Spleen (tissue), 7 donors: ENCODE results near the gene MFAP3.

Source experiments
- POLR2A ChIP-seq, 3 donors: fragments of 450-650 bp; IDR thresholded peaks; one replicate each; pipeline ENCODE4 v1.5.1; 2017; ENCODE audit warnings: antibody characterized with exemption in 3 of 3, mild to moderate bottlenecking in 1 of 3
- POLR2AphosphoS5 ChIP-seq, 3 donors: sonication (generic); formaldehyde crosslinking; IDR thresholded peaks; one replicate each; pipeline ENCODE4 v1.5.1; 2017; ENCODE audit warnings: antibody characterized with exemption in 3 of 3
- TF ChIP-seq, protein P1 (sequence below), 11 experiments: fragments of 200-600 bp in 7 of 11; fragments of 450-650 bp in 4 of 11; sonication (generic) in 4 of 11; IDR thresholded peaks in 8 of 11; conservative IDR thresholded peaks in 3 of 11; 1 replicate in 7 of 11; 2 replicates in 4 of 11; pipeline versions ENCODE4 v1.4.0 to v1.8.0; 2016 to 2021; ENCODE audit warnings: antibody characterized with exemption in 11 of 11, inconsistent platforms in 4 of 11, mild to moderate bottlenecking in 1 of 11
- donor health status: DM: no; HTN: no; CAD: no; lungs with moderate emphysema.
- donor health status: DM: no; HTN: no; CAD: no.
- donor health status: DM: no; HTN: no; CAD: no.

DNA sequence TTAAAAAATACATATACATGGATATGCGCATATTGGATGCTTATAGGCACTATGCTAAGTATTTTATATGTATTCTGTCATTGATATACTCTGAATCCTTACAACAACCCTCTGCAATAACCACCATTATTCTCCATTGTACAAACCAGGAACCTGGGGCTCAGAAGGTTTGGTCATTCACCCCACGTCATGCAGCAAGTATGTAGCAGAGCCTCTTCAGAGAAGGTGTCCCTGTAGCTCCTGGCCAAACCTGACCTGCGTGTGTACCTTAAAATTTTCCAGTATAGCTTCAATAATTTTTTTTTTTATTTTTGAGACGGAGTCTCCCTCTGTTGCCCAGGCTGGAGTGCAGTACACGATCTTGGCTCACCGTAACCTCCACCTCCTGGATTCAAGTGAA lies 51.9 kb downstream of the MFAP3 start:
- TF ChIP-seq, protein P1, sequence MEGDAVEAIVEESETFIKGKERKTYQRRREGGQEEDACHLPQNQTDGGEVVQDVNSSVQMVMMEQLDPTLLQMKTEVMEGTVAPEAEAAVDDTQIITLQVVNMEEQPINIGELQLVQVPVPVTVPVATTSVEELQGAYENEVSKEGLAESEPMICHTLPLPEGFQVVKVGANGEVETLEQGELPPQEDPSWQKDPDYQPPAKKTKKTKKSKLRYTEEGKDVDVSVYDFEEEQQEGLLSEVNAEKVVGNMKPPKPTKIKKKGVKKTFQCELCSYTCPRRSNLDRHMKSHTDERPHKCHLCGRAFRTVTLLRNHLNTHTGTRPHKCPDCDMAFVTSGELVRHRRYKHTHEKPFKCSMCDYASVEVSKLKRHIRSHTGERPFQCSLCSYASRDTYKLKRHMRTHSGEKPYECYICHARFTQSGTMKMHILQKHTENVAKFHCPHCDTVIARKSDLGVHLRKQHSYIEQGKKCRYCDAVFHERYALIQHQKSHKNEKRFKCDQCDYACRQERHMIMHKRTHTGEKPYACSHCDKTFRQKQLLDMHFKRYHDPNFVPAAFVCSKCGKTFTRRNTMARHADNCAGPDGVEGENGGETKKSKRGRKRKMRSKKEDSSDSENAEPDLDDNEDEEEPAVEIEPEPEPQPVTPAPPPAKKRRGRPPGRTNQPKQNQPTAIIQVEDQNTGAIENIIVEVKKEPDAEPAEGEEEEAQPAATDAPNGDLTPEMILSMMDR (IDR thresholded peaks at IDR 0.05 in 8 of 11, conservative IDR thresholded peaks at IDR 0.05 in 3 of 11) = no peak
- TF ChIP-seq POLR2A (IDR thresholded peaks at IDR 0.05) (no peak), POLR2AphosphoS5 (IDR thresholded peaks at IDR 0.05) (no peak)
